GM23248 (cell line): ENCODE results near the gene PYGM.

ENCODE experiments used
- EZH2 ChIP-seq: fragments of 200-600 bp; sonication (generic); IDR thresholded peaks from 2 replicates; pipeline ENCODE4 v1.6.1; 2018; ENCODE audit warnings: antibody characterized with exemption, mild to moderate bottlenecking; ENCODE audit not compliant: insufficient read depth, poor library complexity, severe bottlenecking
- EZH2phosphoT487 ChIP-seq: fragments of 200-600 bp; sonication (generic); IDR thresholded peaks from 2 replicates; pipeline ENCODE4 v1.6.1; 2018; ENCODE audit warnings: antibody characterized with exemption, moderate library complexity, mild to moderate bottlenecking, low read depth; ENCODE audit not compliant: insufficient read depth

DNA sequence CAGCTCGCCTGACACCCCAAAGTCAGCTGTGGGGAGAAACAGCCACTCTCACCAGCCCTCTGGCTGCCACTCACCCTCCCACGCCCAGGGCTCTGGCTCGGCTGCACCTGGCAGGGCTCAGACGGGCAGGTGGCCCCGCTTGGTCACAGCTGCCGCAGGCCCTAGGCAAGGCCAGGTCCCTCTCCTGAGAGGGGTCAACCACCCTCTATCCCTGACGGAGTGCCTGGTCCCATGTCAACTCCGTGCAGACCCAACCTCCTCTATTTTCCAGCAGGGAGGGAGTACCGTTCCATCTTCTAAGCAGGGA is 41.3 kb upstream of the PYGM start:
- no peak for TF ChIP-seq EZH2phosphoT487
- no peak for TF ChIP-seq EZH2
